Hematopoietic multipotent progenitor cell treated with erythropoietin and hydrocortisone succinate and interleukin-3 and kit ligand, for 17 days (in vitro differentiated cells): ENCODE data around the gene MAP2.

ENCODE experiments used
- DNase-seq: peaks from one replicate; pipeline ENCODE4 v3.0.0-alpha.2; 2015; ENCODE audit warnings: low spot score

Gene MAP2, protein sequence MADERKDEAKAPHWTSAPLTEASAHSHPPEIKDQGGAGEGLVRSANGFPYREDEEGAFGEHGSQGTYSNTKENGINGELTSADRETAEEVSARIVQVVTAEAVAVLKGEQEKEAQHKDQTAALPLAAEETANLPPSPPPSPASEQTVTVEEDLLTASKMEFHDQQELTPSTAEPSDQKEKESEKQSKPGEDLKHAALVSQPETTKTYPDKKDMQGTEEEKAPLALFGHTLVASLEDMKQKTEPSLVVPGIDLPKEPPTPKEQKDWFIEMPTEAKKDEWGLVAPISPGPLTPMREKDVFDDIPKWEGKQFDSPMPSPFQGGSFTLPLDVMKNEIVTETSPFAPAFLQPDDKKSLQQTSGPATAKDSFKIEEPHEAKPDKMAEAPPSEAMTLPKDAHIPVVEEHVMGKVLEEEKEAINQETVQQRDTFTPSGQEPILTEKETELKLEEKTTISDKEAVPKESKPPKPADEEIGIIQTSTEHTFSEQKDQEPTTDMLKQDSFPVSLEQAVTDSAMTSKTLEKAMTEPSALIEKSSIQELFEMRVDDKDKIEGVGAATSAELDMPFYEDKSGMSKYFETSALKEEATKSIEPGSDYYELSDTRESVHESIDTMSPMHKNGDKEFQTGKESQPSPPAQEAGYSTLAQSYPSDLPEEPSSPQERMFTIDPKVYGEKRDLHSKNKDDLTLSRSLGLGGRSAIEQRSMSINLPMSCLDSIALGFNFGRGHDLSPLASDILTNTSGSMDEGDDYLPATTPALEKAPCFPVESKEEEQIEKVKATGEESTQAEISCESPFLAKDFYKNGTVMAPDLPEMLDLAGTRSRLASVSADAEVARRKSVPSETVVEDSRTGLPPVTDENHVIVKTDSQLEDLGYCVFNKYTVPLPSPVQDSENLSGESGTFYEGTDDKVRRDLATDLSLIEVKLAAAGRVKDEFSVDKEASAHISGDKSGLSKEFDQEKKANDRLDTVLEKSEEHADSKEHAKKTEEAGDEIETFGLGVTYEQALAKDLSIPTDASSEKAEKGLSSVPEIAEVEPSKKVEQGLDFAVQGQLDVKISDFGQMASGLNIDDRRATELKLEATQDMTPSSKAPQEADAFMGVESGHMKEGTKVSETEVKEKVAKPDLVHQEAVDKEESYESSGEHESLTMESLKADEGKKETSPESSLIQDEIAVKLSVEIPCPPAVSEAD (N-terminal part only)

DNA sequence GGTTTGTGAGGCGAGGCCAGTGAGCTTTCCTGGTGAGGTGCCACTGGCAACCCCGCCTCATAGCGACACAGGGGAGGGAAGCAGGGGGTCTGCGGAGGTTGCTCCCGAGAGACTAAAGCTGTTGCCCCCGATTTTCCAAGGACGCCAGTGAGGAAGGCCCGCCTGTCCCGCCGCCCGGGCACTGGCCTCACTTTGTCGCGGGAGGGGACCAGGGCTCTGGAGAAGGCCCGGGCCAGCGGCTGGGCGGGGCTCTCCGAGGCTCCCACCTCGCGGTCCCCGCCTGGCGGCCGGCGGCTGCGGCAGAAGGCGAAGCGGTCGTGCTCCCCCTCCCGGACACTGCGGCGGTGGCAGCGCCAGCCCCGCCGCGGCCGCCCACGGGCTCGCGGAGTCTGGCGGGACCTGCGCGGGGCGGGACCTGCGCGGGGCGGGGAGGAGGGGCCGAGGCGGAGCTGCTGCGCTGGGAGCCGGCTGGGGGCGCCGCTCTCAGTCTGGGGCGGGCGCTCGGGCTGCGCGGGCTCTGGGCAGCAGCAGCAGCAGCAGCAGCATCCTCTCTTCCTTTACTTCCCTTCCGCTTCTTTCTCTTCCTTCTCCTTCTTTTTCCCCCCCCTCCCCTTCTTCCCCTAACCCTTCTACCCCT lies at the start of gene MAP2:
MAP2 (plus strand) TSS at position 486 of the 637 bp plus-strand sequence. CDS start 229,124 bp downstream, outside the sequence.
- DNase-seq = peak; percentile 45

DNA sequence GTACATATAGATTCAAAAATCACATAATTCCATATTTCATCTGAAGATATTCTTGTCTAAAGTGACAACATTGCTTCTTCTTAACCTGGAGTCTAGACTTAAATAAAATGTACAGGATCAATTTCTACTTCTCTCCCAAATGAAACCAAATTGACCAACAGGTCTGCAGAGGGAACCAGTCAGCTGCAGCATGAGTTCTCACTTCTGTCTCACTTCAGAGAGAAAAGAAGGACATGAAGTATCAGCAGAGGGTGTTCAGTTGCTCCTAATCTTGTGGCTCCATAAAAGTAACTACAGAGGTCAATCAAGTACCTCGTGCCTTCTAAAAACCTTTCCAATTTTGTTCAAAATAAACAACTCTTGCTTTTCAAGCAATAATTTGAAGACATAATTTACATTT lies 47.2 kb upstream of the MAP2 start:
- DNase-seq = no peak

DNA sequence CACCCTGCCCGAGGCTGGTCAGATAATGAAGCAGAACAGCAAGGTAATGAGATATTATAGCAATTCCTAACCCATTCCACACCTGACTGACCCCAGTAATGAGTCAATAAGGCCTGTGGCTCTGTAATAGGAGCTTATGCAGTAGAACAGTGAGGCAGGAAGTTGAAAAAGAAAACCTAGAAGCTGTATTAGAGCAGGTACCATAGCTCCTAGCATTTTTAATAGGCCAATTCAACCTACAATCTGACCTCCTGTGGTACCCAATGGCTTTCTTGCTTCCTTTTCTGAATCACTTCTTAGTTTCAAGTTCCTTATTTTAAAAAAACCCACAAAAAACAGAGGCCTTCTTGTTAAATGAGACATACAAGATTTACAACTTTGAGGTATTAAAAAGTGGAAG lies 43.6 kb upstream of the MAP2 start:
- DNase-seq = no peak

DNA sequence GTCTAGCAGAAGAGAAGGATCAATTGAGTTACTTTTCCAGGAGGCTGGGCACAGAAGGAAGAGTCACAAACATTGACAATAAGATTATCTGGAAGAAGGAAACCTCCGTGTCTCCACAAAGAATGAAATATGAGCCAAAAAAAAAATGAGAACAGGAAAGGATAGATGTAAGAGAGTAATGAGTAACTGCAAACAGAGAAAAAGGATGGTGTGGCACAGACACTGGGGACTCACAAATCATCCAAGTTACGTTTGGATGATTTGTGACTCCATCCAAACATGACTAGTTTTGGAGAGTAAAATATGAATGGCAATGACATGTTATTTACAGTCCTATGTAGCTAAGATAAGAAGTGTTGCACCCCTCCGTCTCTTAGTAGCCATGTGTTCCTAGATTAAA lies 42.8 kb upstream of the MAP2 start:
- DNase-seq = no peak

DNA sequence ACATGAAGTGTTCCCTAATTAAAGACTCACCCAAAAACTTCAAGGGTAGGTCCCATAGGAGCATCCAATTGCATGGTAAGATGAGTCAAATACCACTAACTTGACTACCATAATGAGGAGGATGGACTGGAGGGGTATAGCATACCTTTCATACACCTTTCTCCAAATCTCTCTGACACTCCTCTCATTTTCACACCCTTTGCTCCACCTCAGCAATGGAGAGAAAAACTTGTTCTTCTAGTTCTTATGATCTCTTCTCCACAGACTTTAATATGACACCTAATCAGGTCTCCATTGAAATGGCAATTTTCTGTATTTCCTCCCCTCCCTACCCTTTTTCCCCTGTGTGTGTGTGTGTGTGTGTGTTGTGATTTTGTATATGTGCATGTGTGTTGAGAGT lies 41.1 kb upstream of the MAP2 start:
- no peak for DNase-seq

DNA sequence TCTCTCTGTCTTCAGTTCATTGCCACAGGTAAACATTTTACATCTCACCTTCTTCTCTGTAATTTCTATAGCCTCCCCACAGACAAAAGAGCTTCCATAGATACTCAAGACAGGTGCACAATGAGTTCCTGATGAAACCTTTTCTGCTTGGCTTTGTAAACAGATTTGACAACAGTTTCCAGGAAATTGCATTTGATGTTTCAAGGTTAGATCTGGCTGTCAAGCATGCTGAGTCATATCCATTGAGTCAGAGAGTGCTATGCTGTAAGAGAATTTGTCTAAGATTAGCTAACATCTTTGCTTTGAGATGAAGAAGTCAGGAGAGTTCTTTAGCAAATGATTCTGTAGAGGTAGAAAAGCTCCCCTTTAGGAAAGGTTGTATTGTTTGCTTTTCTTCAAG lies 40.6 kb upstream of the MAP2 start:
- DNase-seq = no peak

DNA sequence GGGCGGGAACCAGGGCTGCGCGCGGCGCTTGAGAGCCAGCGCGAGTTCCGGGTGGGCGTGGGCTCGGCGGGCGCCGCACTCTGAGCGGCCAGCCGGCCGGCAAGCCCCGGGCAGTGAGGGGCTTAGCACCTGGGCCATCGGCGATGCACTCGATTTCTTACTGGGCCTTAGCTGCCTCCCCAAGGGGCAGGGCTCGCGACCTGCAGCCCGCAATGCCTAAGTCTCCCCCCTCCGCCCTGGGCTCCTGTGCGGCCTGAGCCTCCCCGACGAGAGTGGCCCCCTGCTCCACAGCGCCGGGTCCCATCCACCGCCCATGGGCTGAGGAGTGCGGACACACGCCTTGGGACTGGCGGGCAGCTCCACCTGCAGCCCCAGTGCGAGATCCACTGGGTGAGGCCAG lies 36.5 kb upstream of the MAP2 start:
- DNase-seq = no peak

DNA sequence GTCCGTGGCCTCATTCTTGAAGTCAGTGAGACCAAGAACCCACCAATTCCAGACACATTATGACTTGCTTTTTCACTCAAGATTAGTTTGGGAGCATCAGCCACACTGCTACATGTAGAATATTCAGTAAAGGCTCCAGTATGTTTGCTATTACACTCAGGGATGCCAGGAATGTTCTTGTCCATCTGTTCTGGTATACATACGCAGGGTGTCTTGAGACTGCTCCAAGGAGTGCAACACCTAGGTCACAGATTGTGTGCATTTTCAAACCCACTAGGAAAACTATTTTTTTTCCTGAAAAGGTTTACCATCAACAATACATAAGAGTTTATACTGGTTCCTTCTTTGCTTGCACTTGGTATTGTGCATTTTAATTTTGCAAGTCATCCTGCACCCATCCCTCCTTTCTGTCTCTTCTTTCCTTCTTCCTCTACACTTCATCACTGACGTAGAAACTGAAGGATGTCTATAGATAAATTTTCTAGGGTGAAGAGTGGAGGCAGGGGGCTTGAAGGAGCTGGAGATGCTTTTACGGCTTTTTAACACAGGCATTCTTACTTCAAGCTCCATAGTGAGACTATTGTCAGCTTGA lies 35.3 kb upstream of the MAP2 start:
- no peak for DNase-seq

DNA sequence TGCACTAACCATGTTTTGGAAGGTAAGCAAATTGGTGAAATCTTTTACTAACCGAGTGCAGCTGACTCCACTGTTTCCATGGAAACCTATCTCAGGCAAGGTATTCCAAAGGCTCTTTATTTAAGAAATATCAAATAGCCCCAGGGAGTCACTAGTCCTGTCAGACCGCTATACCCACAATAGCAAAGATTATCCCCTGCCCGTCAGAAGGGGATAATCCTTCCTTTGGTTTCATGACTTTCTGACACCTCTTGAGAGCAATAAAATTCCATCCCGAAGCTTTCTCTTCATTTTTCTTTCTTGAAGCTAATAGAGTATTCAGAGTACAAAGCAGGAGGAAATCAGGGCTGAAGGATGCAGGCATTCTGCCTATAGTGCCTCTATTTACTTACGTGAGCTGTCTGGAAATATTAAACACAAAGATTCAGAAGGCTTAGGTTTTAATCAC lies 34.7 kb upstream of the MAP2 start:
- no peak for DNase-seq

DNA sequence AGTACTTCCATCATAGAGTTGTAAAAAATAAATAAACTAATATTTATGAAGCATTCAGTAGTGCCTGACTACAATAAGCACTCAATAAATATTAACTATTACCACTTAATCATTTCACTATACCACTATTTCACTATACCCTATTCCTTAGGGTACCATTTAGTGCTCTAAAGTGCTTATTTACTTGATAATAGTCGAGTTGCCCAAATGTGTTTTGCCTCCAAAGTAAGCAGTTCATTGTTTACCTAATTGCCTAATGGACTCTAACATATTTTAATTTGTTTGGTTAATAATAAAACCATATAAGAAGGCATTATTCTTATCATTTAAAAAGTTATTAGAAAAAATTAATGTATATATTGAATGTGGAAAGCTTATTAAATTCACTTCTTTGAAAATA lies 33.0 kb upstream of the MAP2 start:
- DNase-seq = no peak

DNA sequence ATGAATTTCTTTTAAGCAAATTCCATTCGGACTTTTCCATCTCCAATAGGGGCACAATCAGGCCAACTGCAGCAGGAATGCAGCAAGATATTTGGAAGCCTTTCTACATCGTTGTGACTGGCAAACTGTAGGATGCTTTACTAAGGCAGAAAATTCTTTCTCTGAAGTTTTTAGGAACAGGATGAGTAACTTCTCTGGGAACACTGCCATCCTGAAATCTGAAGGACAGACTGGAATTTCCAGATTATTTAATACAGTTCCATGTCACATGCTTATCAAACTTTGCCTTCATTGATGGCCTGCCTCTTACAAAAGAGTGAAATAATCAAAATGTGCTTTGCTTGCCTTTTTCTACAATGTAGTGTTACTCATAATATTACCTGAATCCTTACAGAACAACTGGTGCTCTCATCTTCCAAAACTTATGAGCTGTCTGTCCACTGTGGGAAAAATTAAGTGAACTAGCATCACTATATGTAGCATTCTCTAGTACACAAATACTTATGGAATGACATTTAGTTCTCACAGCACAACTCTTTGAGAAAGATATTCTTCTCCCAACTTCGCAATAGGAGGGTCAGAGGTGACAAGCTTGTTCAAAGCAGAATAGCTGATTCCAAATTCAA lies 32.0 kb upstream of the MAP2 start:
- DNase-seq = no peak

DNA sequence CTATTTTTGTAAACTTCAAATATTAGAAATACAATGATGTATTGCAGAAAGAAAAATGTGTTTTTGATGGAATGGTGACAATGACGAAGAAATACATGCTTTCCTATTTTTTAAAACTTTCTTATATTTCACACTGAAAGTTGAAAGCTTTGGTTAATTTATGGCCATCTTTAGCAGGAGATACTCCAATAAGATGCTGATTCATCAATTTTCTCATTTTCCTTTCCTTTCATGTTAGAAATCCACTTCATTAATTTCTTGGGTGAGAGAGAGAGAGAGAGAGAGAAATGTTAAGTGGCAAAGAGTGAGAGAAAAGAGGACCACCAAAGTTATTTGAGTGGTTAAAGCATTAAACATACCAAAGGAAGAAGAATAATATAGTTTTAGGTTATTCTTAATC lies 28.6 kb upstream of the MAP2 start:
- no peak for DNase-seq

DNA sequence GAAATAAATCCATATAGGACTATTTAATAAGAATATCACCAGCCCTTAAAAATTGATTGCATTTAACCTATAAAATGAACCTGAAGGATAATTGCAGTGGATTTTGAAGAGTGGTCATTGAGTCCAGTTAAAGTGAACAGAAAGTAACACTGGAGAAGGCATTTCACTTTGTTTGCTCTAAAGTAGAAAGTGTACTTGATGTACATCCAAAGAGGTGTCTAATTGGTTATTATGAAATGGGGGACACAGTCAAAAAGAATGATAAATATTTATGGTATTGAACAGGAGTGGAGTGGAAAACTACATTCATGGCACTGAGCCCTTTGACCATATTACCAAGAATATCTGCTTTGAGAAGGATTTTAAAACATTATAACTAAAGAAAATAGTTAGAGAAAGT lies 28.2 kb upstream of the MAP2 start:
- no peak for DNase-seq

DNA sequence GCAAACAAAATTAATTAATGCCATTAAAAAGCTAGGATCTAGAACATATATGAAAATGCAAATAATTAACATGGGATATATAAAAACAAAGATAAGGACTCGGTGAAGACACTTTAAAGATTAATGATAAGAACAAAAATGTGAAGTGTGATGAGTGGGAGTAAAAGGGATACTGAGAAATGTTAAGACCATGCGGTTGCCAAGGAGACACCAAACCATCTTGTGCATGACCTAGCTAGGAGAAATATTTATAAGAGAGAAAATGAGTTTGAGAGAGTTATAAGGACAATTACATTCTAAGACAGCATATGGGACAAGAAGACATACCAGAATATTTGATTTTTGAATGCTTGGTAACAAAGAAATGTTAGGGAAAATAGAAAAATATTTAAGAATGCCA lies 25.4 kb upstream of the MAP2 start:
- DNase-seq = no peak

DNA sequence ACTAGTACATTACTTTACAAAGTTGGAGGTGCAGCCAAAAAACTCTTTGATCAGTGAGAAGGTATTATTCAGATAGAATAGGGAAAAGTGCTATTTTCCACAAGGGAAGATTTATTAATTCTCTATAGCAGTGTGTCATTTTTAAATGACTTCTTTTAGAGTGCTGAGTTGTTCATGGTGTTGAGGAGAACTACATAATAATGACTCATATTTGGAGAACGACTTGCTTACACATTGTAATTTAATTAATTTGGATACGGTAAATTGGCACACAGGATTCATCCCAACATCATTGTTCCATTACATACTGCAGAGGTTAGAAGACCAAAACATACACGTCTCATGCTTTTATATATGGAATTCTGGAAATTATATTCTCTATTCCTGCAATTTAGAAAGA lies 22.1 kb upstream of the MAP2 start:
- no peak for DNase-seq

DNA sequence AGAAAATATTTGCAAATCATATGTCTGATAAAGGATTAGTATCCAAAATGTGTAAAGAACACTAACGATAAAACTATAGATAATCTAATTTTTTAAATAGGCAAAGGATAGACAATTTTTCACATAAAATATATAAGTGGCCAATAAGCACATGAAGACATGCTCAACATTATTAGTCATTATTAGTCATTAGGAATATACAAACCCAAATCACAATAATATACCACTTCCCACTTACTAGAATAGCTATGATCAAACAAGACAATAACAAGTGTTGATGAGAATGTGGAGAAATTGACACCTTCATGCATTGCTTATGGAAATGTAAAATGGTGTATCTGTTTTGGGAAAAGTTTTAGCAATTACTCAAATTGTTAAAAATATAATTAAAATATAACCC lies 12.6 kb upstream of the MAP2 start:
- DNase-seq = no peak

DNA sequence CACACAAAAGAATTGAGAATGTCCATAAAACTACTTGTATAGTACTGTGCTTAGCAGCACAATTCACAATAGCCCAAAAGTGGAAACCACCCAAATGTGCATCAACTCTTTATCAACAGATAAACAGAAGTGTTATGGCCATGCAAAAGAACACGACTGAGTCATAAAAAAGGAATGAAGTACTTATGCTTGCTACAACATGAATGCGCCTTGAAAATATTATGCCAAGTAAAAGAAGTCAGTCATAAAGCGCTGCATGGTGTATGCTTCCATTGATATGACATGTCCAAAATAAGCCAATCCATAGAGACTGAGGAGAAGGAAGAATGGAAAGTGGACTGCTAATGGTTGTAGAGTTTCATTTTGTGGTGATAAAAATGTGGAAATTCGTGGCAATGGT lies 12.1 kb upstream of the MAP2 start:
- no peak for DNase-seq

DNA sequence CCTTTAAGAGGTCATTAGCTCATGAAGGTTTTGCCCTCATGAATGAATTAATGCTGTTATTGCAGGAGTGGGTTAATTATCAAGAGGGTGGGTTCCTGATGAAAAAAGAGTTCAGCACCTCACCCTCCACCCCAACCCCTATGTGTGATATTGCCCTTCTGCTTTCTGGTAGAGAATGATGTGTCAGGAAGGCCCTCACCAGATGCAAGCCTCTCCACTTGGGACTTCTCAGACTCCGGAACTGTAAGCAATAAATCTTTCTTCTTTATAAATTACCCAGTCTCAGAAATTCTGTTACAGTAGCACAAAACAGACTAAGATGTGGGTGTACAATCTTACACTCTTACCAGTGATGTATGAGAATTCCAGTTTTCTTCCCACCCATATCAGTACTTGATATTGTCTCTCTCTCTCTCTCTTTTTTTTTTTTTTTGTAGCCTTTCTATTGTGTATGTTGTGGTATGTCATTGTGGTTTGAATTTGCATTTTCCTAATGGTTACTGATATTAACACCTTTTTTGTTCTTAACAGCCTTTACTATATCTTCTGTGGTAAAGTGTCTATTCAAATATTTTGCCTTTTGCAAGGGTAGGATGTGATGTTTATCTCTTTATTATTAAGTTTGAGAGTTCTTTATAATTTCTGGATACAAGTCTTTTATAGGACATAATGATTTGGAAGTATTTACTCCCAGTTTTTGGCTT lies 10.4 kb upstream of the MAP2 start:
- no peak for DNase-seq

DNA sequence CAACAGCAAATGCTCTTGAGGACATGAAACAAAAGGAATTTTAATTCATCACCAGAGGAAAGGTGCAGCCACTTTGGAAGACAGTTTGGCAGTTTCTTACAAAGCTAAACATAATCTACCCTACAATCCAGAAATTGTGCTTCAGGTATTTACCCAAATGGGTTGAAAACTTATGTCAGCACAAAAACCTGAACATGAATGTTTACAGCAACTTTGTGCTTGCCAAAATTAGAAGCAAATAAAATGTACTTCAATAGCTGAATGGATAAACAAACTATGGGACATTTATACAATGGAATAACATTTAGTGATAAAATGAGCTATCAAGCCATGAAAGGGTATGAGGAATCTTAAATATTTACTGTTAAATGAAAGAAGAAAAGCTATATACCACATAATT lies 6.9 kb upstream of the MAP2 start:
- no peak for DNase-seq

DNA sequence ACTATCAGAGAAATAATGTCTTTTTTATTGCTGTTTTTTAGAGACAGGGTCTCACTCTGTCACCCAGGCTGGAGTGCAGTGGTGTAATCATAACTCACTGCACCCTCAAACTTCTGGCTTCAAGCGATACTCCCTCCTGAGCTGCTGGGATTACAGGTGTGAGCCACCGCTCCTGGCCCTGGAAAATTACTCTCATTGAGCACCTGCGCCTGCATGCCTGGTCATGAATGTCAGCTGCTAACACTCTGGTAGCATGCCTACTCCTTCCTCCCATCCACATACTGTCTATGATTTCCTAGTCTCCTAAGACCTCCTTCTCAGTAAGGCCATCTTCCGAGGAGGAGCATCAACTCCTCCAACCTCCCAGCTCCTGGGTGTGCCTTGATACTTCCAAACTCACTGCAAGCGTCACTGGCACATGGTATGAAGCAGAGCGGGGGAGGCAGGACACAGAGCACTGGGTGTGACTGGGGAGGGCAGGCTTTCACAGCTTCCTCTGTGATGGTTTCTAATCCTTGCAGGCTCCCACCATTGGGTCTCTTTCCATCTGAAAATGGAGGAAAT lies 1.6 kb upstream of the MAP2 start:
- DNase-seq = no peak
